GM13976 (cell line): Measurements from ENCODE around the gene NAXD.

Experiments used
- DNase-seq: peaks from one replicate; pipeline ENCODE4 v3.0.0; 2012; ENCODE audit warnings: low spot score
- in situ Hi-C: fragments of 300-500 bp; cut with MboI; formaldehyde crosslinking; loops from one replicate; pipeline ENCODE4 v1.12.0; 2022; ENCODE audit warnings: low sequenced_read_pairs, mixed read lengths, inconsistent platforms; ENCODE audit not compliant: unreplicated experiment
- TF ChIP-seq, protein P1 (sequence below): IDR thresholded peaks from 2 replicates; pipeline ENCODE4 v1.5.1; 2012; ENCODE audit warnings: borderline replicate concordance, mild to moderate bottlenecking; ENCODE audit not compliant: insufficient read depth; ENCODE audit errors: extremely low read depth, missing control alignments, control extremely low read depth

NAXD gene

DNA sequence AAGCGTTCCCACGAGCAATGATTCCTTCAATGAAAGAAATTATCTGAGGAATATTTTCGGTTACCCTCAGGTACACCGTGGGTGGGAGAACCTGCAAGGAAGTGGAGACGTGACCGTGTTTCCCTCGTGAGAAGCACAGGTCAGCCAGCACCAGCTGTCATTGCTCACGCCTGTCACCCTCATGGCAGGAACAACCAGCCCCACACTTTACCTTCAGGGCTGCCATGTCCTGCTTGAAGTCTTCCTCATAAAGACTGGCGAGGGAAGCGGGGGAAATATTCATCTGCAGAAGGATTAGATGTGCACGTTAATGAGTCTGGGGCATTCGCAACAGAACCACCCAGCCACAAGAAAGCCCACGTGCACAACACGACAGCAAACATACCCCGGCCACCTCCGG lies 72.4 kb downstream of the NAXD start:
- TF ChIP-seq, protein P1, sequence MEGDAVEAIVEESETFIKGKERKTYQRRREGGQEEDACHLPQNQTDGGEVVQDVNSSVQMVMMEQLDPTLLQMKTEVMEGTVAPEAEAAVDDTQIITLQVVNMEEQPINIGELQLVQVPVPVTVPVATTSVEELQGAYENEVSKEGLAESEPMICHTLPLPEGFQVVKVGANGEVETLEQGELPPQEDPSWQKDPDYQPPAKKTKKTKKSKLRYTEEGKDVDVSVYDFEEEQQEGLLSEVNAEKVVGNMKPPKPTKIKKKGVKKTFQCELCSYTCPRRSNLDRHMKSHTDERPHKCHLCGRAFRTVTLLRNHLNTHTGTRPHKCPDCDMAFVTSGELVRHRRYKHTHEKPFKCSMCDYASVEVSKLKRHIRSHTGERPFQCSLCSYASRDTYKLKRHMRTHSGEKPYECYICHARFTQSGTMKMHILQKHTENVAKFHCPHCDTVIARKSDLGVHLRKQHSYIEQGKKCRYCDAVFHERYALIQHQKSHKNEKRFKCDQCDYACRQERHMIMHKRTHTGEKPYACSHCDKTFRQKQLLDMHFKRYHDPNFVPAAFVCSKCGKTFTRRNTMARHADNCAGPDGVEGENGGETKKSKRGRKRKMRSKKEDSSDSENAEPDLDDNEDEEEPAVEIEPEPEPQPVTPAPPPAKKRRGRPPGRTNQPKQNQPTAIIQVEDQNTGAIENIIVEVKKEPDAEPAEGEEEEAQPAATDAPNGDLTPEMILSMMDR = no peak
- in situ Hi-C loops = no loop called here
- DNase-seq = no peak

- TF ChIP-seq, protein P1 = no peak
- in situ Hi-C loops = no loop called here
- DNase-seq = no peak
Measured at GRCh38 chr13:110689041-110689440, 73.7 kb downstream of the NAXD start.
